GM06990 (cell line): ENCODE measurements around the gene PSG1.
"Not testable (repeated sequence)": the region's sequence is repeated elsewhere in the genome, so short reads cannot be mapped to it uniquely, and the experiment has no call there.

Experiments
- DNase-seq: peaks from one replicate; pipeline ENCODE4 v3.0.0-alpha.2; 2011; ENCODE audit not compliant: insufficient read length; ENCODE audit errors: extremely low read depth
- H3K27me3 ChIP-seq: replicated peaks from 2 replicates; pipeline ENCODE4 v1.6.0; 2011; ENCODE audit warnings: low read length; ENCODE audit not compliant: control insufficient read depth, insufficient read depth
- H3K36me3 ChIP-seq: 2 replicates; pipeline ENCODE4 v1.5.1; 2011; ENCODE audit warnings: low read length; ENCODE audit not compliant: control insufficient read depth, insufficient read depth
- H3K4me3 ChIP-seq: replicated peaks from 2 replicates; pipeline ENCODE4 v1.5.1; 2011; ENCODE audit warnings: low read depth, mild to moderate bottlenecking, control low read depth, low read length
- CTCF ChIP-seq: IDR thresholded peaks from 2 replicates; pipeline ENCODE4 v1.5.1; 2011; ENCODE audit warnings: low read length, control low read depth, mild to moderate bottlenecking, inconsistent platforms; ENCODE audit not compliant: insufficient read depth, poor library complexity, severe bottlenecking

Gene PSG1

GRCh38 chr19:42857544-42857867, 22.0 kb downstream of the PSG1 start:
- H3K4me3 ChIP-seq = no peak overlapping the region
- H3K27me3 ChIP-seq = no peaks in the 10 kb centered on the region
- no peaks in the 10 kb centered on the region for H3K36me3 ChIP-seq
- no peak for TF ChIP-seq CTCF
- DNase-seq = no peak

- peak; percentile 64 for TF ChIP-seq CTCF
- H3K4me3 ChIP-seq, H3K27me3 ChIP-seq, H3K36me3 ChIP-seq: not testable (repeated sequence)
- DNase-seq = peak; percentile 1
Measured at GRCh38 chr19:42856866-42857543, 22.5 kb downstream of the PSG1 start.

GRCh38 chr19:42854745-42855144, 24.8 kb downstream of the PSG1 start:
- not testable (repeated sequence) for H3K36me3 ChIP-seq, H3K27me3 ChIP-seq, DNase-seq, H3K4me3 ChIP-seq

GRCh38 chr19:42853231-42853630, 26.3 kb downstream of the PSG1 start:
- not testable (repeated sequence) for DNase-seq, H3K36me3 ChIP-seq, H3K4me3 ChIP-seq, H3K27me3 ChIP-seq

GRCh38 chr19:42852821-42853220, 26.7 kb downstream of the PSG1 start:
- H3K36me3 ChIP-seq, DNase-seq, H3K4me3 ChIP-seq, H3K27me3 ChIP-seq: not testable (repeated sequence)

- not testable (repeated sequence) for H3K27me3 ChIP-seq, DNase-seq, H3K36me3 ChIP-seq, H3K4me3 ChIP-seq
Measured at GRCh38 chr19:42851718-42852280, 27.7 kb downstream of the PSG1 start.

- Histone ChIP-seq H3K4me3 (no peak overlapping the region), H3K27me3 (no peaks in the 10 kb centered on the region), H3K36me3 (no peaks in the 10 kb centered on the region)
- TF ChIP-seq CTCF = no peak
- DNase-seq = no peak
Measured at GRCh38 chr19:42850981-42851717, 28.4 kb downstream of the PSG1 start.
